CD4-positive, alpha-beta T cell treated with Interleukin-12 subunit alpha and Interleukin-12 subunit beta, for 1 hour (primary cell): ENCODE data around the gene SCGB1D1.

Experiments
- DNase-seq: peaks from one replicate; pipeline ENCODE4 v3.0.0-alpha.2; 2020

The SCGB1D1 gene

GRCh38 chr11:62190011-62190410, at the start of gene SCGB1D1:
TSS of gene SCGB1D1 (plus strand) at chr11:62190216. CDS start at chr11:62190285, 69 bp downstream.
- DNase-seq = no peak

- no peak for DNase-seq
These were observed 49.5 kb upstream of the SCGB1D1 start for GRCh38 chr11:62140304-62141110.

- DNase-seq = no peak
These were observed 48.6 kb upstream of the SCGB1D1 start for GRCh38 chr11:62141111-62142042.

- no peak for DNase-seq
These were observed 48.0 kb upstream of the SCGB1D1 start for GRCh38 chr11:62142043-62142375.

GRCh38 chr11:62142921-62143320, 47.1 kb upstream of the SCGB1D1 start:
- DNase-seq = no peak

- DNase-seq = no peak
These were observed 46.3 kb upstream of the SCGB1D1 start for GRCh38 chr11:62143727-62144126.

- DNase-seq = no peak
These were observed 45.3 kb upstream of the SCGB1D1 start for GRCh38 chr11:62144641-62145255.

GRCh38 chr11:62145261-62145871, 44.6 kb upstream of the SCGB1D1 start:
- DNase-seq = no peak

GRCh38 chr11:62146476-62147200, 43.4 kb upstream of the SCGB1D1 start:
- no peak for DNase-seq

- no peak for DNase-seq
These were observed 42.5 kb upstream of the SCGB1D1 start for GRCh38 chr11:62147545-62147944.

GRCh38 chr11:62148271-62148980, 41.6 kb upstream of the SCGB1D1 start:
- DNase-seq = no peak

- no peak for DNase-seq
These were observed 39.8 kb upstream of the SCGB1D1 start for GRCh38 chr11:62149986-62150886.

GRCh38 chr11:62150887-62151736, 38.9 kb upstream of the SCGB1D1 start:
- DNase-seq = no peak

GRCh38 chr11:62151737-62152102, 38.3 kb upstream of the SCGB1D1 start:
- DNase-seq = no peak

- DNase-seq = no peak
These were observed 37.5 kb upstream of the SCGB1D1 start for GRCh38 chr11:62152245-62153086.

- DNase-seq = no peak
These were observed 37.0 kb upstream of the SCGB1D1 start for GRCh38 chr11:62153087-62153395.

GRCh38 chr11:62153617-62154016, 36.4 kb upstream of the SCGB1D1 start:
- no peak for DNase-seq

- DNase-seq = no peak
These were observed 32.4 kb upstream of the SCGB1D1 start for GRCh38 chr11:62157603-62158002.

GRCh38 chr11:62166371-62166770, 23.6 kb upstream of the SCGB1D1 start:
- no peak for DNase-seq
